ENCODE results near the gene KLRK1. TPM values are rescaled to one million over a fixed set of nuclear protein-coding genes. Genes with fewer than 3 reads are reported as not detected.
A peak's percentile ranks its signal among the peaks of the same experiment; 100 is the strongest.

The KLRK1 gene
- total RNA-seq, 6 donors from 2014 or later, result 4.3 to 15.1 (median 8.1) TPM

GRCh38 chr12:10366875-10367274 lies 23.0 kb downstream of the KLRK1 start:
- ATAC-seq (ENCODE audit: low FRiP score in 2 of 2) (no peak), DNase-seq (no peak)
- Histone ChIP-seq H3K27me3 (no peaks in the 10 kb centered on the region), H3K27ac (peak overlapping the region; percentile 5 to 95 (median 88)), H3K9me3 (no peaks in the 10 kb centered on the region), H3K4me3 (no peak overlapping the region), H3K36me3 (no peaks in the 10 kb centered on the region), H3K4me1 (peaks cover 14 to 38% (median 23%) of the 10 kb centered on the region in 4 donors)
- TF ChIP-seq EP300 (IDR thresholded peaks at IDR 0.05), result no peak
- TF ChIP-seq CTCF (IDR thresholded peaks at IDR 0.05), result peak in 3 of 6 experiments; percentile 7 to 27 (median 18)
- no peak for TF ChIP-seq POLR2AphosphoS5 (IDR thresholded peaks at IDR 0.05)

GRCh38 chr12:10365696-10366405 lies 24.0 kb downstream of the KLRK1 start:
- no peak for DNase-seq
- H3K4me1 ChIP-seq, result peaks cover 14 to 42% (median 27%) of the 10 kb centered on the region in 4 donors
- H3K4me3 ChIP-seq, result peak overlapping the region in 3 of 4 donors; percentile 56 to 59 (median 57)
- H3K27me3 ChIP-seq, result no peaks in the 10 kb centered on the region
- ATAC-seq (ENCODE audit: low FRiP score in 2 of 2), result peak in 1 of 2 donors; percentile 7
- H3K27ac ChIP-seq, result peak overlapping the region; percentile 83 to 95 (median 88)
- no peak for TF ChIP-seq POLR2A (IDR thresholded peaks at IDR 0.05)
- TF ChIP-seq CTCF (IDR thresholded peaks at IDR 0.05), result peak in 1 of 6 experiments; percentile 6
- no peaks in the 10 kb centered on the region for H3K36me3 ChIP-seq
- WGBS, 2 donors, result 39 to 53% methylated on average over 6 of the region's 6 CpGs
- no peaks in the 10 kb centered on the region for H3K9me3 ChIP-seq

GRCh38 chr12:10364815-10365622 lies 24.8 kb downstream of the KLRK1 start:
- H3K4me1 ChIP-seq, result peaks cover 14 to 42% (median 27%) of the 10 kb centered on the region in 4 donors
- H3K4me3 ChIP-seq, result peak overlapping the region in 3 of 4 donors; percentile 56 to 59 (median 57)
- peak overlapping the region; percentile 83 to 95 (median 88) for H3K27ac ChIP-seq
- no peaks in the 10 kb centered on the region for H3K36me3 ChIP-seq
- no peaks in the 10 kb centered on the region for H3K27me3 ChIP-seq
- WGBS, 2 donors, result 1% methylated on average over 15 of the region's 15 CpGs
- no peaks in the 10 kb centered on the region for H3K9me3 ChIP-seq
- ATAC-seq (ENCODE audit: low FRiP score in 2 of 2), result peak; percentile 87 to 89
- DNase-seq, result peak in 1 of 2 donors; percentile 75
- no peak for TF ChIP-seq EP300 (IDR thresholded peaks at IDR 0.05)
- TF ChIP-seq CTCF (IDR thresholded peaks at IDR 0.05), result no peak
- no peak for TF ChIP-seq POLR2A (IDR thresholded peaks at IDR 0.05)
- no peak for TF ChIP-seq POLR2AphosphoS5 (IDR thresholded peaks at IDR 0.05)

GRCh38 chr12:10363914-10364814 lies 25.7 kb downstream of the KLRK1 start:
- peak overlapping the region in 3 of 4 donors; percentile 56 to 59 (median 57) for H3K4me3 ChIP-seq
- ATAC-seq (ENCODE audit: low FRiP score in 2 of 2) (peak; percentile 79 to 84), DNase-seq (peak; percentile 36)
- H3K27ac ChIP-seq, result peak overlapping the region; percentile 83 to 95 (median 88)
- peak in 1 of 4 donors; percentile 30 for TF ChIP-seq POLR2A (IDR thresholded peaks at IDR 0.05)
- no peak for TF ChIP-seq CTCF (IDR thresholded peaks at IDR 0.05)
- TF ChIP-seq POLR2AphosphoS5 (IDR thresholded peaks at IDR 0.05), result peak in 1 of 2 donors; percentile 18
- TF ChIP-seq EP300 (IDR thresholded peaks at IDR 0.05), result no peak
- peaks cover 14 to 42% (median 27%) of the 10 kb centered on the region in 4 donors for H3K4me1 ChIP-seq
- H3K9me3 ChIP-seq, result no peaks in the 10 kb centered on the region
- no peaks in the 10 kb centered on the region for H3K36me3 ChIP-seq
- WGBS, 2 donors, result 18 to 20% methylated on average over 19 of the region's 19 CpGs
- H3K27me3 ChIP-seq, result no peaks in the 10 kb centered on the region
